ENCODE results near the gene S100A14. TPM values are rescaled to one million over a fixed set of nuclear protein-coding genes. Genes with fewer than 3 reads are reported as not detected.
"Not testable (repeated sequence)": the region's sequence is repeated elsewhere in the genome, so short reads cannot be mapped to it uniquely, and the experiment has no call there.

The S100A14 gene
- total RNA-seq, 2 donors from 2014 or later = 443 to 453 TPM

- intact Hi-C loops (cut with DNase I, micrococcal nuclease) = no loop called here
- ATAC-seq (no peak), DNase-seq (no peak)
Observed at GRCh38 chr1:153642161-153642560, 26.0 kb upstream of the S100A14 start.

DNA sequence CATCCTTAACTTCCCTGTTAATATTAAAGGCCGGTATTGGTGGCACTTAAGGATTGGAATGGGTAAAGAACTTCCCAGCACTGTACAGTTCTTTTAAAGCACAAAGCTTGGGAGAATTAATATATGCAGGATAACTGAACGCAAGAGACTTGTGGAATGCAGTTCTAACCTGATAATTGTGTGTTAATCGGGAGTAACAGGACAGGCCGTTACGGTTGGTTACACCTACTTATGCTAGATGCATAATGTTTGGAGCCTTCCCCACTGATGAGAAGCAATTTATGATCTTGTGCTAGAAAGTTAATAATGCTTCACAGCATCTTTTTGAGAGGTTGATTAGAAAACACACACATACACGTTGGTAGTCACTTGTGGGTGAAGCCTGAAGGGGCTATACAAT lies 24.7 kb upstream of the S100A14 start:
- ATAC-seq = no peak
- intact Hi-C loops (cut with DNase I, micrococcal nuclease) = no loop called here

DNA sequence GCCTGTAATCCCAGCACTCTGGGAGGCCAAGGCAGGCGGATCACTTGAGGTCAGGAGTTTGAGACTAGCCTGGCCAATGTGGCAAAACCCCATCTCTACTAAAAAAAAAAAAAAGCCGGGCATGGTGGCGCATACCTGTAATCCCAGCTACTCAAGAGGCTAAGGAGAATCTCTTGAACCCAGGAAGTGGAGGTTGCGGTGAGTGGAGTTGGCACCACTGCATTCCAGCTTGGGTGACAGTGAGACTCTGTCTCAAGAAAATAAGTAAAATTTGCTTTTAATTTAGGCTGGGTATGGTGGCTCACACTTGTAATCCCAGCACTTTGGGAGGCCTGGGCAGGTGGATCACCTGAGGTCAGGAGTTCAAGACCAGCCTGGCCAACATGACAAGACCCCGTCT lies 24.1 kb upstream of the S100A14 start:
- intact Hi-C loops (cut with DNase I, micrococcal nuclease); ATAC-seq; DNase-seq: not testable (repeated sequence)

More for the DNA sequence above, 24.7 kb upstream of the S100A14 start:
- no peak for DNase-seq

GRCh38 chr1:153639280-153639679 lies 23.2 kb upstream of the S100A14 start:
- DNase-seq (no peak), ATAC-seq (no peak)
- intact Hi-C loops (cut with DNase I, micrococcal nuclease) = no loop called here

DNA sequence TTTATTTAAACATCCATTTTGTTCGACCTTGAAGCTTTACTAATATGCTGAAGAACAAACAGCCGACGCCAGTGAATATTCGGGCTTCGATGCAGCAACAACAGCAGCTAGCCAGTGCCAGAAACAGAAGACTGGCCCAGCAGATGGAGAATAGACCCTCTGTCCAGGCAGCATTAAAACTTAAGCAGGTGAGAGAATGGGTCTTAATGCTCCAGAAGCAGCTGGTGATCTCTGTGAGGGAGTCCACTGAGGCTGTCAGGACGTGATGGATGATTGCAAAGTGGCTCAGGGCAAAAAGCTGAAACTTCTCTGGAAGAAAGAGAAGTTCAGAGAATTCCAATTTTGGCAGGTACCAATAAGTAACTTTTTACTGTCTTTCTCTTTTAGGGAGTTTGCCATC lies 22.1 kb upstream of the S100A14 start:
- ATAC-seq (no peak), DNase-seq (no peak)
- intact Hi-C loops (cut with DNase I, micrococcal nuclease) = no loop called here

DNA sequence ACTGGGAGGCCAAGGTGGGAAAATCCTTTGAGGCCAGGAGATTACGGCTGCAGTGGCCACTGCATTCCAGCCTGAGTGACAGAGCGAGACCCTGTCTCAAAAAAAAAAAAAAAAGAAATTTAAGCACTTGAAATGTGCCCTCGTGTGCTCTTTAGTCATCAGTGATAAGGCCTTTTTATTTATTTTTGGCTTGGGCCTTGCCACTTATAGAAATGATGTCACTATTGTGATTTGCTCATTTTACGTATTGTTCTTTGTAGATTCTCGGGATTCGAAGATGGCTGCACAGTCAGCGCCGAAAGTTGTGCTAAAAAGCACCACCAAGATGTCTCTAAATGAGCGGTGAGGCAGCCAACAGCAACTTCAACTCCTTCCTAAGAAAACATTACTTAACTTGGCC lies 20.2 kb upstream of the S100A14 start:
- ATAC-seq (no peak), DNase-seq (no peak)
- intact Hi-C loops (cut with DNase I, micrococcal nuclease) = no loop called here

DNA sequence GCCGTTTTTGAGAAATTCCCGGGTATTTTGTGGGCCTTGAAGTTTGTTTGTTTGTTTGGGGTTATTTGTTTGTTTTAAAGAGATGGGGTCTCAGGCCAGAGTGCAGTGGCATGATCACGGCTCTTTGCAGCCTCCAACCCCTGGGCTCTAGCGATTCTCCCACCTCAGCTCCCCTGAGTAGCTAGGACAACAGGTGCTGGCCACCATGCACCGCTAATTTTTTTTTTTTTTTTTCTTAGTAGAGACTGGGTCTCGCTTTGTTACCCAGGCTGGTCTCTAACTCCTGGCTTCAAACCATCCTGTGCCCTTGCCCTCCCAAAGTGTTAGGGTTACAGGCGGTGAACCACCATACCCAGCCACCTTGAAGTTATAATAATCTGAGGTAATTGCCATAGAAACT lies 19.7 kb upstream of the S100A14 start:
- DNase-seq (no peak), ATAC-seq (no peak)
- intact Hi-C loops (cut with DNase I, micrococcal nuclease) = no loop called here

- ATAC-seq = peak; percentile 89
- intact Hi-C loops (cut with DNase I, micrococcal nuclease) = no loop called here
- peak; percentile 97 to 98 for DNase-seq
Observed at GRCh38 chr1:153633754-153634665, 17.9 kb upstream of the S100A14 start, which contains the start of gene CHTOP. CHTOP (plus strand) TSS chr1:153634066; CDS start chr1:153636589, 2,523 bp downstream.

DNA sequence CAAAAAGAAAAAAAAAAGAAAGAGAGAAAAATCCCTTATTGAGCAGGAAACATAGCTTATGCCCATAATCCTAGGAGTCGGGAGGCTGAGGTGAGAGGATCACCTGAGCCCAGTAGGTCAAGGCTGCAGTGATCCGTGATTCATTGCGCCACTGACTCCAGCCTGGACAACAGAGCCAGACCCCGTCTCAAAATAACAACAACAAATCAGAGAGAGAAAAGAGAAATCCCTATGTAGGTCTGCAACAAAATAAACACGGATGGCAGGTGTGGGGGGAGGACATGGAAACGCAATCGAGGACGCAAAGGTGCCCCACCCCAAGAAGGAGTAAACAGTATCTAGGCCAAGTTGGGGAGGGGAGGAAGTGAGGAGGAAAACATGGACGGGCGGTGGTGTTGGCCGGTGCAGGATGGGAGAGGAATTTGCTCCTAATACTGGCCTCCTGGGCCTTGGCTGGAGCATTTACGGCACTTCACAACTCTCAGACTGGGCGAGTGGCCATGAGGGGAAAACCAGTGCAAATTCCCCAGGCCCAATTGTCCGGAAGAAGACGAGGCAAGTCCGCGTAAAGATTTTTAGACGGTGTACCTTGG lies 17.1 kb upstream of the S100A14 start:
- intact Hi-C loops (cut with DNase I, micrococcal nuclease) = no loop called here
- DNase-seq = peak in 1 of 2 donors; percentile 61
- peak; percentile 56 for ATAC-seq

DNA sequence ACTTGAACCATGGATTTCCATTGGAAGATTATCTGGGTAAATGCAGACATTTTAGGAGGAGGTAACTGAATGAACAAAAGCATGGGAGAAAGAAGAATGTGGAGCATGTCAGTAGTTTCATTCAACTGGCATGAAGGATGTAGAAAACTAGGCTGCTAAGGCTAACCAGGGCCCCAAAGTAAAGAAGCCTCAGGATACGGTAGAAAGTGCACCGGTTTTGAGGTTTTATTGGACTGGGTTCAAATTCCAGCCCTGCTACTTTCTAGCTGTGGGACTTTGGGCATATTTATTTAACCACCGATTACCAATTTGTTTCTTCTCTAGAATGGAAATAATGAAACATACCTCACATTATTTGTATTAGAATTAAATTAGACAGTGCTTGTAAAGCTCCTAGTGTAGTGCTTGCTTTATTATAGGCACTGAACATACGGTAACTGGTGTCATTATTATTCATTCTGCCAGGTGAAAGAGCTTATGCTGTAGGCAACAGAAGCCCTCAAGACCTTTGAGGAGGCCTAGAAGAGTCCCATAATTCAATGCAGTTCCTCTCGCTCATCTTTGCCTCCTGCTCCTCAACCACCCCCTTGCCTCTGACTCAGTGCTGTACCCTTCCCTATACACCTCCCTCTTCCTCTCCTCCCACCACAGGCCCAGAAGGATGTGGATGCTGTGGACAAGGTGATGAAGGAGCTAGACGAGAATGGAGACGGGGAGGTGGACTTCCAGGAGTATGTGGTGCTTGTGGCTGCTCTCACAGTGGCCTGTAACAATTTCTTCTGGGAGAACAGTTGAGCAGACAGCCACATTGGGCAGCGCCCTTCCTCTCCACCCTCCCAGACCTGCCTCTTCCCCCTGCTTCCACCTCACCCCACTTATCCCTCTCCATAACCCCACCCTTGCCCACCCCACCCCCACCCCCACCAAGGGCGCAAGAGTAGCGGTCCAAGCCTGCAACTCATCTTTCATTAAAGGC lies 15.2 kb upstream of the S100A14 start:
- intact Hi-C loops (cut with DNase I, micrococcal nuclease) = no loop called here
- DNase-seq (no peak), ATAC-seq (no peak)

DNA sequence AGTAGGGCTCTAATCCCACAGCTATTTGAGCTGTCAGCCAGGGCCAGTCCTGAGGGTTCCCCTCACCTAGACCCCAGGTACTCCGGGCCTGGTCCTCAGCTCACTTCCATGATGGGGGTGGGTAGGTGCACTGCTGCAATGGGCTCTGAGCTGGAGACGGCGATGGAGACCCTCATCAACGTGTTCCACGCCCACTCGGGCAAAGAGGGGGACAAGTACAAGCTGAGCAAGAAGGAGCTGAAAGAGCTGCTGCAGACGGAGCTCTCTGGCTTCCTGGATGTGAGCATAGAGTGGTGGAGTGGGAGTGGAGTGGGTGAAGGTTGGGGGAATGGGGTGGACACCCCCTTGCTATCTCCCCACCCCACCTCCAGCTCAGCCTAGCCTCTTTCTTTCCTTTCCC lies 14.3 kb upstream of the S100A14 start:
- no peak for DNase-seq
- intact Hi-C loops (cut with DNase I, micrococcal nuclease) = no loop called here

GRCh38 chr1:153629971-153630370 lies 13.8 kb upstream of the S100A14 start:
- no peak for ATAC-seq
- DNase-seq = no peak
- intact Hi-C loops (cut with DNase I, micrococcal nuclease) = no loop called here

More for the DNA sequence above, 14.3 kb upstream of the S100A14 start:
- no peak for ATAC-seq

DNA sequence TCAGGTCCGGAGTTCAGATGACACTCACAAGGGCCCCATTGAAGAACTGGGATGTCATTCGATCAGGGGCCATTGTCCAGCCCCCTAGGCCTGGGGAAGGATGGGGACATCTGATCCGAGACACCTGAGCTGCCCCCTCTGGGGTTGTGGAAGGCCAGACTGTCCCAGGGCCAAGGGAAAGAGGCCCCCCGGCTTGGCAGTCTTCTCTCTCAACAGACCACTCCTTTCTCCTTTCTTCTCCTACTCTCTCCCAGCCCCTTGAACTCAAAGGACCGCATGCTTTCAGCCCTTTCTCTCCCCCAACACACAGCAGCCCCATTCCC lies 13.2 kb upstream of the S100A14 start:
- intact Hi-C loops (cut with DNase I, micrococcal nuclease) = no loop called here
- no peak for ATAC-seq
- no peak for DNase-seq

DNA sequence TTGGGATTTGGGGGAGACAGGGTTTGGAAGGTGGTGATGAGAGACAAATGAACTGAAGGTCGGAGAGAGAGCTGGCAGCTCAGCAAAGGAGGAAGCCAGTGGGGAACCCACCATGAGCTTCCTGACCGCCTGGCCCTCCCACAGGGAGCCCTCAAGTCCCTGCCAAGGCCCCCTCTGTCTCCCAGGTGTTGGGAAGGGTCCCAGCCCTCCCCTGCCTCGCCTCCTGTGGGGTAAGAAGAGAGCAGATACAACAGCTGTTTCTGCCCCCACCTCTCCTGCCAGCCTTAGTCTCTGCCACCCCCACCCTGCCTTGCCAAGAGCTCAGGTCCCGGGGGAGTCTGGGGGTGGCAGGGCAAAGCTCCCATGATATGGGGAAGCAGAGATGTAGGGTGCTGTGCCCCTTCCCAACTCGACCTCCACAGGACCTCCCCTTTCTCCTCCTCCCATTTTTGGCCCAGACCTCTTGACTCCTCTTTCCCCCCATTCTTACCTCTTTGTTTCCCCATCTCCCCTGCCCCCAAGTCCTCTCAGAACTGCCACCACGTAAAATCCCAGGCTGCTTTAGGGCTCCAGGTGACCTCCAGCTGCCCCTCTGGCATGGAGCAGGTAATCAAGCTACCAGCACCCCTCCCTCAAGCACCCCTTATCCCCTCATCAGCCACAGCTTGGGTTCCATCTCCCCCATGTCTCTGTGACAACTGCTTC lies 12.7 kb upstream of the S100A14 start:
- ATAC-seq (no peak), DNase-seq (no peak)
- intact Hi-C loops (cut with DNase I, micrococcal nuclease) = no loop called here

- intact Hi-C loops (cut with DNase I, micrococcal nuclease) = no loop called here
- ATAC-seq = no peak
- no peak for DNase-seq
Observed at GRCh38 chr1:153627715-153628626, 11.8 kb upstream of the S100A14 start, which contains the start of gene S100A1. S100A1 (plus strand) TSS chr1:153628434; CDS start chr1:153630522, 2,088 bp downstream.

- DNase-seq = peak; percentile 74 to 85
- peak; percentile 76 for ATAC-seq
- intact Hi-C loops (cut with DNase I, micrococcal nuclease) = no loop called here
Observed at GRCh38 chr1:153626904-153627714, 11.0 kb upstream of the S100A14 start, which contains the start of gene S100A13. S100A13 (minus strand) TSS chr1:153627505; CDS start chr1:153626472, 1,033 bp downstream.

DNA sequence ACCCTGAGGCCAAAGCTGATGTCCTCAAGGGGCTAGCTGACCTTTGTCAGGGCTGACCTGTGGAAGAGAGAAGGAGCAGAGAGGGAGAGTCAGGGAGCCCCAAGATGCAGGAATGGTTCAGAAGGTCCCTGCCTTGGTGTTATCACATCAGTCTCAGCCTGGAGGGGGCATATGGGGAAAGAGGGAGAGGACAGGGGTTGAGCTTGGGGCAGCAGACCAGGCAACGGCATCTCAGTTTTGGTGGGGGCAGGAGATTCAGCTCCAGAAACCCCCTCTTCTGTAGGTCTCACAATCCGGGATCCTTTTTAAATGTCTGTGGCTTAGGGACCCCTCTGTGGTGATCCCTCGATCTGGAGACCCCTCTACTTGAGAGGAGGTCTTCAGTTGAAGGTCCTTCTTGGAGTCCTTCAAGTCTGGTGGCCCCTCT lies 10.4 kb upstream of the S100A14 start:
- intact Hi-C loops (cut with DNase I, micrococcal nuclease) = no loop called here
- no peak for ATAC-seq
- DNase-seq = no peak
